Erythroblast (primary cell): Measurements from ENCODE around the gene RDH13.
"Not testable (repeated sequence)": the region's sequence is repeated elsewhere in the genome, so short reads cannot be mapped to it uniquely, and the experiment has no call there.

Experiments used
- DNase-seq, 2 experiments: peaks; one replicate each; lab custom pipeline; 2025; lab: John Stamatoyannopoulos, UW
- GATA1 ChIP-seq: IDR thresholded peaks from 2 replicates; pipeline ENCODE4 v1.6.1; 2011; ENCODE audit warnings: low read depth, mild to moderate bottlenecking, control low read depth, low read length, moderate library complexity
- POLR2A ChIP-seq: IDR thresholded peaks from 2 replicates; pipeline ENCODE4 v1.6.1; 2011; ENCODE audit warnings: mild to moderate bottlenecking, low read length

Gene RDH13

GRCh38 chr19:55041244-55041626 lies 21.7 kb downstream of the RDH13 start:
- TF ChIP-seq GATA1 (no peak), POLR2A (no peak)
- DNase-seq = no peak

GRCh38 chr19:55040654-55041053 lies 22.3 kb downstream of the RDH13 start:
- DNase-seq = not testable (repeated sequence)

DNA sequence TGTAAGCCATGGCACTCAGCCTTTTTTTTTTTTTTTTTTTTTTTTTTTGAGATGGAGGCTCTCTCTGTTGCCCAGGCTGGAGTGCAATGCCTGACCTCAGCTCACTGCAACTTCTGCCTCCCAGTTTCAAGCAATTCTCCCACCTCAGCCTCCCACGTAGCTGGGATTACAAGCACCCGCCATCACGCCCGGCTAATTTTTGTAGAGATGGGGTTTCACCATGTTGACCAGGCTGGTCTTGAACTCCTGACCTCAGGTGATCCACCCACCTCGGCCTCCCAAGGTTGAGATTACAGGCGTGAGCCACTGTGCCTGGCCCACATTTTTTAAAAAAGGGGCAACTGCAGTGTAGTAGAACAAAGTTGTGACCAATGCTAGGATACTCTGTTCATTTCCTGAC lies 25.3 kb downstream of the RDH13 start:
- DNase-seq = not testable (repeated sequence)

DNA sequence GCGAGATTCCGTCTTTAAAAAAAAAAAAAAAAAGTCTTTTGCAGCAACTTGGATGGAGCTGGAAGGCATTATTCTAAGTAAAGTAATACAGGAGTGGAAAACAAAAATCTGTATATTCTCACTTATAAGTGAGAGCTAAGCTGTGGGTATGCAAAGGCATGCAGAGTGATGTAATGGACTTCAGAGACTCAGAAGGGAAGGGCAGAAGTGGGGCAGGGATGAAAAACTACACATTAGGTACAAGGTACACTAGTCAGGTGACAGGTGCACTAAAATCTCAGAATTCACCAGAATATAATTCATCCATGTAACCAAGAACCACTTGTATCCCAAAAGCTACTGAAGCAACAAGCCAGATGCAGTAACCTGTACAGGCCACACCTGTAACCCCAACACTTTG lies 26.9 kb downstream of the RDH13 start:
- no peak for TF ChIP-seq GATA1
- no peak for TF ChIP-seq POLR2A
- DNase-seq = no peak

DNA sequence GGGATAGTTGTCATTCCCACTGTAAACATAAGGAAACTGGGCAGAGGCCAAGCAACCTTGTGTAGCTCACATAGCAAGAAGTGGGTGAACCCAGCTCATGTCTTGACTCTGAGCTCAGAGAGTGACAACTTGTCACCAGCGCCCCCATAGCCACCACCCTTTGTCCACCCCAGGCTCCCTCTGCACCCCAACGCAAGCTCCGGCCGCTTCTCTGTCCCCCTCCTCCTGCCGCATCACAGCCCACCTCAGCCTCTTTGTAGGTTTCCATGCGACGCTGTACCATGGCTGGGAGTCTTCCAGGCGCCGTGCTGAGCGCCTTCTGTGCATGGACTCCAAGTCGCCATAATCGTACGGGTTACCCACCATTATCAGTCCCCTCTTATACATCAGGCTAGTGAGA lies 28.2 kb downstream of the RDH13 start:
- TF ChIP-seq POLR2A = no peak
- DNase-seq = no peak

- DNase-seq = not testable (repeated sequence)
These were observed 29.8 kb downstream of the RDH13 start for GRCh38 chr19:55032976-55033643.

DNA sequence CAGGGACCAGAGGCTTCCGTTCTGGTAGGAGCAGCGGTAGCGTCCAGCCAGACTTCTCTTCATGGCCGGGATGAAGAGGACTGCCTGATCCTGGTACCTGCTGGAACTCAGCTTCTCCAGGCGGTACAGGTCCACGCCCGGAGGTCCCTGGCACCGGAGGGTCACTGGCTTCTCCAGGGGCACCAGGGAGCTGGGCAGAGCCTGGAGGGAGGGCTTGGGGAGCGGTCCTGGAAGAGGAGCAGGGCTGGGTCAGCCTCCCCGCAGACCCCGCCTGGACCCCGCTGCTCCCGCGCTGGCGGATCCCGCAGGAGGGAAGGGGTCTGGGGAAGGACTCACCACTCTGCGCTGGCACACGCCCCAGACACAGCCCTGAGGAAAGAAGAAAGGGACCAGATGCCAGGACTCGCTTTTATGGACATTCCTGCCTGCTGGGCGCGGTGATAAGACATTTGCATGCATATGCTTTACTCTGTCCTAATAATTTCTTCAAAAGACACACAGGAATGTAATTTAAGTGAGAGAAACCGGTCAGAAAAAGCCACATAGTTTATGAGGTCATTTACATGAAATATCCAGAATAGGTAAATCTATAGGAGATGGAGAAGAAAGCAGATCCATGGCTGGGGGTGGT lies 30.7 kb downstream of the RDH13 start:
- TF ChIP-seq POLR2A = no peak
- no peak for TF ChIP-seq GATA1
- no peak for DNase-seq

DNA sequence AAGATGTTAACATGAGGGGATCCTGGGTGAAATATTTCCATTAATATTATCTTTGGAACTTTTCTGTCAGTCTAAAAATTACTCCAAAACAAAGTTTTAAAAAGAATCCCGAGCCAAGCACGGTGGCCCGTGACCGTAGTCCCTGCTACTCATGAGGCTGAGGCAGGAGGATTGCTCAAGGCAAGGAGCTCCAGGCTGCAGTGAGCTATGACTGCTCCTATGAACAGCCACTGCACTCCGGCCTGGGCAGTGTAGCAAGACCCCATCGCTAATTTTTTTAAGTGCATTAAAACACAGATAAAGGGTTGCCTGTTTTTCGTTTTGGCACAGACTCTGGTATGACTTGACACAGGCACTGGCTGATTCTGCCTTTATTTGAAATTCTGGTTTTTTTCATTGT lies 31.8 kb downstream of the RDH13 start:
- TF ChIP-seq POLR2A = no peak
- DNase-seq = no peak

GRCh38 chr19:55028757-55029156 lies 34.2 kb downstream of the RDH13 start:
- TF ChIP-seq GATA1 (no peak), POLR2A (no peak)
- DNase-seq = no peak

DNA sequence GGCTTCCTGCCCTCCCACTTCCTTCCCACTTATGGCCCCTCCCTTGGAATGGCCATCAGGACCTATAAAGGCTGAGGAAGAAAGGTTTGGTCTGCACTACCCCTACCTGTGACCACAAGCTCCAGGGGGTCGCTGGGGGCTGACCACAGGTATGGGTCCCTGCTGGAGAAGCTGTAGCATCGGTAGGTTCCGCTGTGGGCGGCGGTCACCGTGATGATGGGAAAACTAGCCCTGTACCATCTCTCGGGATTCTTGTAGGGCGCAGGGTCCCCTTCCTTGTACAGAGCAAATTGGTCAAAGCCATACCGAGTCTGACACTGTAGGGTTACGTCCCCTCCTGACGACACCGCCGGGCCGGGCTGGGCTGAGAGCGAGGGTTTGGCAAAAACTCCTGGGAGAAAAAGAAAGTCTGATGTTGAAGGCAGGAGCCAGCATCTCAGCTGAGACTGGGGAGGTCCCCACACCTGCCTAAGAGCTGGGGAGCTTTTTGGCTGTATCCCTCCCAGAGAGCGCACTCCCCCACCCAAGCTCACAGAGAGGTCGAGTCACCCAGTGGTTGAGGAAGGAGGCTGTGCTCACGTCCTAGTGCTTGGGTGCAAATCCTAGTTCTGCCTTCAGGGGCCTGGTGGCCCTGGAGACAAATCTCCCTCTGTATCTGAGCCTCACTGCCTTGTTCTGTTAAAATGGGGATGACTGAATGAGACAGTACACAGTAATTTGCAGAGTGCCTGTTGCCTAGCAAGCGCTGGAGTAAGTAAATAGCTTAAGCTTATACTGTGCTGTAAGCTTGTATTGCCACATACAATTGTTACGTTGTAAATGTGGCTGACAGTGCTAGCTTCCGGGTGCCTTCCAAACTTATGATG lies 35.2 kb downstream of the RDH13 start:
- no peak for DNase-seq
- no peak for TF ChIP-seq GATA1
- TF ChIP-seq POLR2A = no peak

DNA sequence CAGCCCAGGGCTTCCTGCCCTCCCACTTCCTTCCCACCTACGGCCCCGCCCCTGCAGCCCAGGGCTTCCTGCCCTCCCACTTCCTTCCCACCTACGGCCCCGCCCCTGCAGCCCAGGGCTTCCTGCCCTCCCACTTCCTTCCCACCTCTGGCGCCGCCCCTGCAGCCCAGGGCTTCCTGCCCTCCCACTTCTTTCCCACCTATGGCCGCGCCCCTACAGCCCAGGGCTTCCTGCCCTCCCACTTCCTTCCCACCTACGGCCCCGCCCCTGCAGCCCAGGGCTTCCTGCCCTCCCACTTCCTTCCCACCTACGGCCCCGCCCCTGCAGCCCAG lies 35.8 kb downstream of the RDH13 start:
- not testable (repeated sequence) for DNase-seq

- no peak for DNase-seq
- TF ChIP-seq GATA1 (no peak), POLR2A (no peak)
These were observed 38.8 kb downstream of the RDH13 start for GRCh38 chr19:55024111-55024510.

DNA sequence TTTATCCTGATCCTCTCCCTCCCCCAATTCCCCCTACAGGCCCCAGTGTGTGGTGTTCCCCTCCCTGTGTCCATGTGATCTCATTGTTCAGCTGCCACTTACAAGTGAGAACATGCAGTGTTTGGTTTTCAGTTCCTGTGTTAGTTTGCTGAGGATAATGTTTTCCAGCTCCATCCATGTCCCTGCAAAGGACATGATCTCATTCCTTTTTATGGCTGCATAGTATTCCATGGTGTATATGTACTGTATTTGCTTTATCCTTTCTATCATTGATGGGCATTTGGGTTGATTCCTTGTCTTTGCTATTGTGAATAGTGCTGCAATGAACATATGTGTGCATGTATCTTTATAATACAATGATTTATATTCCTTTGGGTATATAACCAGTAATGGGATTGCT lies 42.6 kb downstream of the RDH13 start:
- DNase-seq = not testable (repeated sequence)

DNA sequence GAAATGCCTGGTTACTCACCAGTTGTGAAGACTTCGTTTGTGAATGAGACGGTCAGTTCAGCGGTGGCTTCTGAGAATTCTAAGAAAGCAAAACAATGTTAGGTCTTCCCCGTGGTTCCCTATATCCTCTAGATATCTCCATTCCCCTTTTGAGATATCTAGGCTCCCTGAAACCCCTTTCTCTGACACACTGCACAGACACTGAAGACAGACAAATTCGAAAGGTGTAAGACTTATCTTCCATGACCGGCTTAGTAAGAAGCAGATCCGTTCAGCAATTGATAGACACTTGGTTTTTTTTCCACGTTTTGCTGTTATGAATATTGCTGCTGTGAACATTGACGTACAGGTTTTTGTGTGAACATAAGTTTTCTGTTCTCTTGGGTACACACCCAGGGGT lies 44.3 kb downstream of the RDH13 start:
- TF ChIP-seq POLR2A (no peak), GATA1 (no peak)
- DNase-seq = no peak

DNA sequence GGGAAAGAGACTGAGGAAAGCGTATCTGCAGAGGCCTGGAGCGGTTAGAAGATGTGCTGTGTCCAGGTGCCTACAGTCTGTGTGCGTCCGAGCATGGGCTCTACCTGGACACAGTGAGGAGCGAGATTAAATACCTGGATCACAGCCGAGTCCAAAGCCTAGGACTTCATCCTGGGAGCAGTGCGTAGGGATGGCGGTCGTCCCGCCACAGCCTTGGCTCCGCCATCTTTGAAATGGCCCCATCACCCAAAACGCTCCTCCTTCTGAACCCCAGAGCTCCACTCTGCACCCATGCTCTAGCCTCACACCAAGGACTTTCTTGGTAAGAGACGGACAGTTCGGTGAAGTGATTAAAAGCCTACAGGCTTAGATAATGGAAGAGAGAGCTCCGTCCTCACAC lies 44.7 kb downstream of the RDH13 start:
- no peak for TF ChIP-seq GATA1
- TF ChIP-seq POLR2A = no peak
- DNase-seq = no peak
